Central memory CD8-positive, alpha-beta T cell (primary cell): ENCODE measurements around the gene TFB1M.
A peak's percentile ranks its signal among the peaks of the same experiment; 100 is the strongest.
"Not testable (repeated sequence)": the region's sequence is repeated elsewhere in the genome, so short reads cannot be mapped to it uniquely, and the experiment has no call there.

Source experiments
- ATAC-seq: fragments of 150-1000 bp; cut with Tn5 transposase; replicated peaks from 2 replicates; pipeline ENCODE4 v1.10.0; 2022; ENCODE audit warnings: mild to moderate bottlenecking, moderate FRiP score, moderate number of reproducible peaks; ENCODE audit not compliant: poor library complexity, severe bottlenecking; ENCODE audit errors: extremely low read depth
- DNase-seq, 2 donors: peaks; one replicate each; pipeline ENCODE4 v3.0.0; 2021; ENCODE audit warnings: low spot score in 2 of 2
- H3K27ac Mint-ChIP-seq: one replicate; pipeline ENCODE4 v1.8.0; 2022; ENCODE audit warnings: low read depth, mild to moderate bottlenecking, moderate library complexity, mixed read lengths
- H3K27me3 Mint-ChIP-seq: one replicate; pipeline ENCODE4 v1.8.0; 2022; ENCODE audit warnings: mixed read lengths
- H3K36me3 Mint-ChIP-seq: one replicate; pipeline ENCODE4 v1.8.0; 2022; ENCODE audit warnings: mild to moderate bottlenecking, moderate library complexity, mixed read lengths; ENCODE audit not compliant: insufficient read depth
- H3K4me1 Mint-ChIP-seq: one replicate; pipeline ENCODE4 v1.8.0; 2022; ENCODE audit warnings: mixed read lengths
- H3K4me3 Mint-ChIP-seq: one replicate; pipeline ENCODE4 v1.8.0; 2022; ENCODE audit warnings: mild to moderate bottlenecking, moderate library complexity, mixed read lengths
- H3K9me3 Mint-ChIP-seq: one replicate; pipeline ENCODE4 v1.8.0; 2022; ENCODE audit warnings: mixed read lengths

Gene TFB1M

DNA sequence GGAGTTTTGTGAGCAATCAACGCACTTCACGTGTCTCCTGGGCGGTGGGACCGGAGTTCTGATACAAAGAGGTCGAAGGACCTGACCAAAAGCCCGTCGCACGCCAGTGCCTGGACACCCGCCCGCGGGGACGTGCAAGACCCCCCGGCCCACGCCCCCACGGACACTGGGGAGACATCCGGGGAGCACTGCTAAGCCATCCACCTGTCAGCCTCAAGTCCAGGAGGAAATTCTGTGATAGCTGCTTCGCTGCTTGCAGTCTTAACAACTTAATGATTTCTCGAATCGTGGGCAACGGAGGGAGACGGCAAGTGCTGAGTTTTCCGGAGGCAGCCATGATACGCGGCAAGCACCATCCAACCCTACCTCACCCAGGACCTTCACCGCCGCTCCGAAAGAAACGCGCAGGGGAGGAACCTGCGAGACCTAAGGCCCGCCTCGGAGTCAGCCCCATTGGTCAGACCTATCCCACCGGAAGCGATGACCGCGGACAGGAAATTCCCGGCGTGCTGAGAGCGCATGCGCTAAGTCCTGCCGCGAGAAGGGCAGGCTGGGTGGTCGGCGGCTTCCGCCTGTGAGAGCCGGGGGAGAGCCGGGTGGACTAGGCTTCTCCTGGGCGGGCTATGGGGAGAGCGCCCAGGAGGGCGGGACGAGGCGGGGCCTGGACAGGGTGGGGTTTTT, at the start of gene TFB1M:
TSS of gene TFB1M (minus strand) at position 393 of the 681 bp plus-strand sequence. CDS start at position 337, 56 bp downstream.
- peak within 1 kb of the TSS; percentile 94 for H3K4me3 Mint-ChIP-seq
- DNase-seq (peak; percentile 91 to 95), ATAC-seq (peak; percentile 95)
- peak within 1 kb of the TSS; percentile 96 for H3K27ac Mint-ChIP-seq
- H3K4me1 Mint-ChIP-seq, result peaks cover 32% of the 10 kb centered on the region
- peaks cover 19% of the 10 kb centered on the region for H3K36me3 Mint-ChIP-seq
- H3K9me3 Mint-ChIP-seq, result no peaks in the 10 kb centered on the region
- no peaks in the 10 kb centered on the region for H3K27me3 Mint-ChIP-seq

DNA sequence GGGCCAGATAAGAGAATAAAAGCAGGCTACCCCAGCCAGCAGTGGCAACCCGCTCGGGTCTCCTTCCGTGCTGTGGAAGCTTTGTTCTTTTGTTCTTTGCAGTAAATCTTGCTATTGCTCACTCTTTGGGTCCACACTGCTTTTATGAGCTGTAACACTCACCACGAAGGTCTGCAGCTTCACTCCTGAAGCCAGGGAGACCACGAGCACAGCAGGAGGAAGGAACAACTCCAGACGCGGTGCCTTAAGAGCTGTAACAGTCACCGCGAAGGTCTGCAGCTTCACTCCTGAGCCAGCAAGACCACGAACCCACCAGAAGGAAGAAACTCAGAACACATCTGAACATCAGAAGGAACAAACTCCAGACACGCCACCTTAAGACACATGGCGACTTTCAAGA, 49.7 kb upstream of the TFB1M start:
- not testable (repeated sequence) for H3K4me1 Mint-ChIP-seq, H3K36me3 Mint-ChIP-seq, DNase-seq, H3K9me3 Mint-ChIP-seq, ATAC-seq, H3K4me3 Mint-ChIP-seq, H3K27ac Mint-ChIP-seq
- H3K27me3 Mint-ChIP-seq, result peaks cover 51% of the 10 kb centered on the region

DNA sequence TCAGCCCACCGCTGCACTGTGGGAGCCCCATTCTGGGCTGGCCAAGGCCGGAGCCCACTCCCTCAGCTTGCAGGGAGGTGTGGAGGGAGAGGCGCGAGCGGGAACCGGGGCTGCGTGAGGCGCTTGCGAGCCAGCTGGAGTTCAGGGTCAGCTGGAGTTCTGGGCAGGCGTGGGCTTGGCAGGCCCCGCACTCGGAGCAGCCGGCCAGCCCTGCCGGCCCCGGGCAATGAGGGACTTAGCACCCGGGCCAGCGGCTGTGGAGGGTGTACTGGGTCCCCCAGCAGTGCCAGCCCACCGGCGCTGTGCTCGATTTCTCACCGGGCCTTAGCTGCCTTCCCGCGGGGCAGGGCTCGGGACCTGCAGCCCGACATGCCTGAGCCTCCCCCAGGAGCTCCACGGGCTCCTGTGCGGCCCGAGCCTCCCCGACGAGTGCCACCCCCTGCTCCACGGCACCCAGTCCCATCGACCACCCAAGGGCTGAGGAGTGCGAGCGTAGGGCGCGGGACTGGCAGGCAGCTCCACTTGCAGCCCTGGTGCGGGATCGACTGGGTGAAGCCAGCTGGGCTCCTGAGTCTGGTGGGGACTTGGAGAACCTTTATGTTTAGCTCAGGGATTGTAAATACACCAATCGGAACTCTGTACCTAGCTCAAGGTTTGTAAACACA, 48.8 kb upstream of the TFB1M start:
- peaks cover 57% of the 10 kb centered on the region for H3K27me3 Mint-ChIP-seq
- DNase-seq, H3K27ac Mint-ChIP-seq, H3K9me3 Mint-ChIP-seq, H3K4me3 Mint-ChIP-seq, ATAC-seq, H3K4me1 Mint-ChIP-seq, H3K36me3 Mint-ChIP-seq: not testable (repeated sequence)

DNA sequence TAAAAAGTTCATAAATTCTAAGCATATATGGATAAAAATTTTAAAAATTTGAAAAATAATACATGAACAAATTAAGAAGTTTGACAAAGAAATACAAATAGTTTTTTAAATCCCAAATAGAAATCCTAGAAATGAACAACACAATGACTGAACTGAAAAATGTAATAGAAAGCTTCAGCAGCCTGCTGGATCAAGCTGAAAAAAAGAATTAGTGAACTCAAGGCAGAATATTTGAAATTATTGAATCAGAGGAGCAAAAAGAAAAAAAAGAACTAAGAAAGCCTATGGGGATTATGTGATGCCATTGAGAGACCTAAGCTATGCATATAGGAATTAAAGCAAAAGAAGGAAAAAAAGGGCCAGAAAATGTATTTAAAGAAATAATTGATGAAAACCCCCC, 39.9 kb upstream of the TFB1M start:
- H3K9me3 Mint-ChIP-seq, result peaks cover 7% of the 10 kb centered on the region
- H3K27me3 Mint-ChIP-seq, result peaks cover 66% of the 10 kb centered on the region
- DNase-seq (no peak), ATAC-seq (no peak)
- H3K36me3 Mint-ChIP-seq, result peaks cover 2% of the 10 kb centered on the region
- no peak overlapping the region for H3K4me3 Mint-ChIP-seq
- no peaks in the 10 kb centered on the region for H3K4me1 Mint-ChIP-seq
- H3K27ac Mint-ChIP-seq, result no peak overlapping the region

DNA sequence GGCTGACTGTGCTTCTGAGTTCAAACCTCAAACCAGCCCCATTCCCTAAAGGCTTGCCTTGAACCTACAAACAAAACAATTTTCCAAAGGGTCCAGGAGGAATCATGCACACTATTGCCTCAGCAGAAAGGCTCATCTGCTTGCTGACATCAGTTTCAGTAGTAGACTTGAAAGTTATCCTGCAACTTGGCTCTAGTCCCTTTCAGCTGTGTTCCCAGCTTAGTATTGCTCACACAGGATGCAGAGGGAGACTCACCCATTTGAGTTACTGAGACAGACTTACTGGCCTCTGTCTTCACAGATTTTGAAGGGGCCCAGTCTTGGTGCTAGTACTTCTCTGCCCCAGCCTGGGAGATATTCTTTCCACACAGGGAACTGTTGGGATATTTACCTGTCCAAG, 38.5 kb upstream of the TFB1M start:
- H3K4me3 Mint-ChIP-seq, result no peak overlapping the region
- no peak overlapping the region for H3K27ac Mint-ChIP-seq
- no peaks in the 10 kb centered on the region for H3K4me1 Mint-ChIP-seq
- no peak for ATAC-seq
- DNase-seq, result no peak
- H3K9me3 Mint-ChIP-seq, result peaks cover 12% of the 10 kb centered on the region
- H3K27me3 Mint-ChIP-seq, result peaks cover 66% of the 10 kb centered on the region
- H3K36me3 Mint-ChIP-seq, result peaks cover 2% of the 10 kb centered on the region

DNA sequence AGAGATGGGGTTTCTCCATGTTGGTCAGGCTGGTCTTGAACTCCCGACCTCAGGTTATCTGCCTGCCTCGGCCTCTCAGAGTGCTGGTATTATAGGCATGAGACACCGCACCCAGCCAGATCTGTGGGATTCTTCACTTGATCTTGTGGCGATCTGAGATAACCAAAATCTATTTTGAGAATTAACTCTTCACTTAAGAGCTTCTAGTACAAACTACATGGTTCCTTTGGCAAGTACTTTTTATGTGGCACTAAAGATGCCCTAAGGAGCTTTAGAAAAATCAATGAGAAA, 37.8 kb upstream of the TFB1M start:
- Mint-ChIP-seq H3K4me3 (no peak overlapping the region), H3K27ac (no peak overlapping the region), H3K36me3 (no peaks in the 10 kb centered on the region), H3K4me1 (no peaks in the 10 kb centered on the region), H3K9me3 (peaks cover 20% of the 10 kb centered on the region), H3K27me3 (peaks cover 66% of the 10 kb centered on the region)
- DNase-seq, result no peak
- ATAC-seq, result no peak

DNA sequence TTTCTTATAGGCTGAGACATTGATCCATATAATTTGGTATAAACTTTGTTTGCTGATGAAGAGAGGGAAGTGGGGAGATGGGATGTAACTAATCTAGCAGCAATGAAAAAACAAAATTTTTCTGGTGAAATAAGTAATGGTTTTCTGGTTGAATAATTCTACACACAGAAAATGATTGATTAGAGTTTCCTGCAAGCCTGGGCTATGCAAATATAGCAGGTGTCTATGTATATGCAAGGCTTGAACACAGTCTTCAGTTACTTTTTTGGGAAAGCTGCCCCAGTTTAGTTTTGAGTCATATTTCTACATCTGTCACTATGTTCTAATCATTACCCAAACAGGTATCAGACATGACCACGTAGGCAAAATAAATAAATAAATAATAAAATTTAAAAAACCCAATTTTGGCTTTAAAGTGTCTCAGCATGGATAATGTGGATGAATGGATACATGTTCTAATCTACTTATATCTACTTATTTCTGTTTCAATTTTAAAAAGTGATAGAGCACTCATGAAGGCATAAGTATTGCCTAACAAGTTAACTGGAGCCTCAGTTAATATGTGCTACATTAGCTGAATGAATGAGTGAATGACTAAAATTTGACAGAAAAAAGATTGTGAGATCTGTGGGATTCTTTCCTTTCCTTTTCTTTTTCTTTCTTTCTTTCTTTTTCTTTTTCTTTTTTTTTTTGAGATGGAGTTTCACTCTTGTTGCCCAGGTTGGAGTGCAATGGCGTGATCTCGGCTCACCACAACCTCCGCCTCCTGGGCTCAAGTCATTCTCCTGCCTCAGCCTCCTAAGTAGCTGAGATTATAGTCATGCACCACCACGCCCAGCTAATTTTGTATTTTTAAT, 37.2 kb upstream of the TFB1M start:
- peaks cover 66% of the 10 kb centered on the region for H3K27me3 Mint-ChIP-seq
- no peaks in the 10 kb centered on the region for H3K36me3 Mint-ChIP-seq
- ATAC-seq (no peak), DNase-seq (no peak)
- no peak overlapping the region for H3K27ac Mint-ChIP-seq
- no peaks in the 10 kb centered on the region for H3K4me1 Mint-ChIP-seq
- no peak overlapping the region for H3K4me3 Mint-ChIP-seq
- peaks cover 20% of the 10 kb centered on the region for H3K9me3 Mint-ChIP-seq

DNA sequence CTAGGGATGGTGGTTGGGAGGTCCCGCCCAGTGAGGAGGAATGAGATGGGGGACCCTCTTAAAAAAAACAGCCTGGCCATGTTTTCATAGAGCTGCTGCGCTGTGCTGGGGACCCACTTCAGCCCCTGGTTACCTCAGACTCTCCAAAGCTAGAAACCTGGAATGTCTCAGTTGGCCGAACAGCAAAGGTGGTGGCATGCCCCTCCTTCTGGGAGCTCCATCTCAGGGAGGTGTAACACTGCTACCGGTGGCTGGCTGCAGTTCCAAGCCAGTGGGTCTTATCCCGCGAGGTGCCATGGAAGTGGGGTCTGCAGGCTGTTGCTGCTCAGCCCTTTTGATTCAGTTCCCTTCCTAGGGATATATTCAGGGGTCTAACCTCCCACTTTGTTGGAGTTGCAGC, 35.7 kb upstream of the TFB1M start:
- H3K27ac Mint-ChIP-seq, result no peak overlapping the region
- no peak for ATAC-seq
- peaks cover 76% of the 10 kb centered on the region for H3K27me3 Mint-ChIP-seq
- no peaks in the 10 kb centered on the region for H3K36me3 Mint-ChIP-seq
- H3K4me3 Mint-ChIP-seq, result no peak overlapping the region
- DNase-seq, result no peak
- peaks cover 20% of the 10 kb centered on the region for H3K9me3 Mint-ChIP-seq
- no peaks in the 10 kb centered on the region for H3K4me1 Mint-ChIP-seq

DNA sequence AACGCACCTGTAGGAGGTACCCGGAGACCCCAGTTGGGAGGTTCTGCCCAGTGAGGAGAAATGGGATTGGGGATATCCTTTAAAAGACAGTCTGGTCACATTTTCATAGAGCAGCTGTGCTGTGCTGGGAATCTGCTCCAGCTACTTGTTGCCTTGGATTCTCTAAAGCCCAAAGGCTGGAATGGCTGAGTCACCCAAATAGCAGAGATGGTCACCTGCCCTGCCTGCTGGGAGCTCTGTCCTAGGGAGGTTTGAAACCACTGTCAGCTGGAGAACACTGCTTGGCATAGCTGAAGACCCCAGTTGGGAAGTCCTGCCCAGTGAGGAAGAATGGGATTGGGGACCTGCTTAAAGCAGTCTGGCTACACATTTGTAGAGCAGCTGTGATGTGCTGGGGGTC, 34.8 kb upstream of the TFB1M start:
- Mint-ChIP-seq H3K4me3 (no peak overlapping the region), H3K27ac (no peak overlapping the region), H3K27me3 (peaks cover 76% of the 10 kb centered on the region), H3K36me3 (no peaks in the 10 kb centered on the region), H3K9me3 (peaks cover 16% of the 10 kb centered on the region), H3K4me1 (no peaks in the 10 kb centered on the region)
- DNase-seq, result no peak
- no peak for ATAC-seq

DNA sequence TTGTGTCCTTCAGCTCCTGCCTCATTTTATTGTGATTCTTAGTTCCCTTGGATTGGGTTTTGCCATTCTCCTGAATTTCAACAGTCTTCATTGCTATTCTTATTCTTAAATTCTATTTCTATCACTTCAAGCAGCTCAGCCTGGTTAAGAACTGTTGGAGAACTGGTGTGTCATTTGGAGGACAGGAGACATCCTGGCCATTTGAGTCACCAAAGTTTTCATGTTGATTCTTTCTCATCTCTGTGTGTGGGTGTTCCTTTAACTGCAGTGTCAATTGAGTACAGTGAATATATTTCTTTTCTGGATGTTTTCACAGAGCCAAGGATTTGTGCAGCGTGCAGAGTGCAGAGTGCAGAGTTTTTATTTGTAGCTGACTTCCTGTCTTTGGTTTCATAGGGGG, 33.5 kb upstream of the TFB1M start:
- ATAC-seq (no peak), DNase-seq (no peak)
- H3K4me1 Mint-ChIP-seq, result no peaks in the 10 kb centered on the region
- no peaks in the 10 kb centered on the region for H3K36me3 Mint-ChIP-seq
- peaks cover 74% of the 10 kb centered on the region for H3K27me3 Mint-ChIP-seq
- H3K27ac Mint-ChIP-seq, result no peak overlapping the region
- peaks cover 13% of the 10 kb centered on the region for H3K9me3 Mint-ChIP-seq
- H3K4me3 Mint-ChIP-seq, result no peak overlapping the region

DNA sequence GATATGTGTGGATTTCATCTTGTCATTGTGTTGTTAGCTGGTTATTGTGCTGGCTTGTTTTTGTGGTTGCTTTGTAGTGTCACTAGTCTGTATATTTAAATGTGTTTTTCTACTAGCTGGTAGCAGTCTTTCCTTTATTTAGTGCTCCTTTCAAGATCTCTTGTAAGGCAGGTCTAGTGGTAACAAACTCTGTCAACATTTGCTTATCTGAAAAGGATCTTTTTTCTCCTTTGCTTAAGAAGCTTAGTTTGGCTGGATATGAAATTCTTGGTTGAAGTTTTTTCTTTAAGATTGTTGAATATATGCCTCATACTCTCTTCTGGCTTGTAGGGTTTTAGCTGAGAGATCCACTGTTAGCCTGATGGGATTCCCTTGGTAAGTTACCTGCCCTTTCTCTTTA, 32.7 kb upstream of the TFB1M start:
- Mint-ChIP-seq H3K36me3 (no peaks in the 10 kb centered on the region), H3K27me3 (peaks cover 74% of the 10 kb centered on the region), H3K9me3 (peaks cover 13% of the 10 kb centered on the region), H3K27ac (no peak overlapping the region), H3K4me3 (no peak overlapping the region), H3K4me1 (no peaks in the 10 kb centered on the region)
- ATAC-seq (no peak), DNase-seq (no peak)

DNA sequence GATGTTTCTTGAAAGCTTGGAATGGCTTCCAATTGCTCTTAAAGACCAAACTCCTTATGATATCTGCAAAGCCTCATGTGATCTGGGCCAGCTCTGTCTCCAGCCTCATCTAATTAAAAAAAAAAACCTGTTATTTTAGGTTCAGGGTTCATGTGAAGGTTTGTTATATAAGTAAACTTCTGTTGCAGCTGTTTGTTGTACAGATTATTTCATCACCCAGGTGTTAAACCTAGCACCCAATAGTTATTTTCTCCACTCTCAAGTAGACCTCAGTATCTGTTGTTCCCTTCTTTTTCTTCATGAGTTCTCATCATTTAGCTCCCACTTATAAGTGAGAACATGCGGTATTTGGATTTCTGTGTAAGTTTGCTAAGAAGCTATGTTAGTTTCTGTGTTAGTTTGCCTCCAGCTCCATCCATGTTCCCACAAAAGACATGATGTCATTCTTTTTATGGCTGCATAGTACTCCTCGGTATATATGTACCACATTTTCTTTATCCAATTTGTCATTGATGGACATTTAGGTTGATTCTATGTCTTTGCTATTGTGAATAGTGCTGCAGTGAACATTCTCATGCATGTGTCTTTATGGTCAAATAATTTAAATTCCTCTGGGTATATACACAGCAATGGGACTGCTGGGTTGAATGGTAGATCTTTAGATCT, 30.2 kb upstream of the TFB1M start:
- DNase-seq, result no peak
- H3K9me3 Mint-ChIP-seq, result peaks cover 13% of the 10 kb centered on the region
- H3K27ac Mint-ChIP-seq, result no peak overlapping the region
- no peak overlapping the region for H3K4me3 Mint-ChIP-seq
- peaks cover 64% of the 10 kb centered on the region for H3K27me3 Mint-ChIP-seq
- H3K36me3 Mint-ChIP-seq, result no peaks in the 10 kb centered on the region
- ATAC-seq, result no peak
- no peaks in the 10 kb centered on the region for H3K4me1 Mint-ChIP-seq
